Effector memory CD8-positive, alpha-beta T cell (primary cell): ENCODE data around the gene SLC5A2.
"Not testable (repeated sequence)": the region's sequence is repeated elsewhere in the genome, so short reads cannot be mapped to it uniquely, and the experiment has no call there.

Experiments used
- ATAC-seq: fragments of 150-1000 bp; cut with Tn5 transposase; replicated peaks from 2 replicates; pipeline ENCODE4 v1.10.0; 2021; ENCODE audit warnings: mild to moderate bottlenecking, moderate library complexity
- DNase-seq, 3 experiments: peaks; one replicate each; pipeline ENCODE4 v3.0.0; 2021
- H3K27ac Mint-ChIP-seq, 2 donors: one replicate each; pipeline ENCODE4 v1.8.0; 2022; ENCODE audit warnings: mild to moderate bottlenecking in 2 of 2, mixed read lengths in 2 of 2, moderate library complexity in 2 of 2
- H3K27me3 Mint-ChIP-seq, 2 donors: one replicate each; pipeline ENCODE4 v1.8.0; 2022; ENCODE audit warnings: mixed read lengths in 2 of 2
- H3K36me3 Mint-ChIP-seq: one replicate; pipeline ENCODE4 v1.8.0; 2022; ENCODE audit warnings: mild to moderate bottlenecking, moderate library complexity, mixed read lengths; ENCODE audit not compliant: insufficient read depth
- H3K4me1 Mint-ChIP-seq, 2 donors: one replicate each; pipeline ENCODE4 v1.8.0; 2022; ENCODE audit warnings: low read depth in 2 of 2, mixed read lengths in 2 of 2
- H3K4me3 Mint-ChIP-seq, 2 donors: one replicate each; pipeline ENCODE4 v1.8.0; 2022; ENCODE audit warnings: mild to moderate bottlenecking in 2 of 2, mixed read lengths in 2 of 2, moderate library complexity in 2 of 2
- H3K9me3 Mint-ChIP-seq, 2 donors: one replicate each; pipeline ENCODE4 v1.8.0; 2022; ENCODE audit warnings: mixed read lengths in 2 of 2

SLC5A2 gene

GRCh38 chr16:31474773-31475738 is 7.9 kb upstream of the SLC5A2 start:
- DNase-seq (no peak), ATAC-seq (no peak)
- Mint-ChIP-seq H3K4me3 (peak overlapping the region in 1 of 2 donors; percentile 87), H3K36me3 (peaks cover 11% of the 10 kb centered on the region), H3K27ac (peak overlapping the region in 1 of 2 donors; percentile 51), H3K9me3 (no peaks in the 10 kb centered on the region), H3K4me1 (peaks cover 18 to 23% of the 10 kb centered on the region in 2 donors), H3K27me3 (peaks cover 22 to 29% of the 10 kb centered on the region in 2 donors)

- no peak for DNase-seq
- peak overlapping the region; percentile 84 to 87 for H3K4me3 Mint-ChIP-seq
- H3K4me1 Mint-ChIP-seq, result peaks cover 18 to 23% of the 10 kb centered on the region in 2 donors
- H3K9me3 Mint-ChIP-seq, result no peaks in the 10 kb centered on the region
- peaks cover 11% of the 10 kb centered on the region for H3K36me3 Mint-ChIP-seq
- H3K27ac Mint-ChIP-seq, result peak overlapping the region; percentile 66 to 81
- ATAC-seq, result peak; percentile 38
- H3K27me3 Mint-ChIP-seq, result peaks cover 22 to 26% of the 10 kb centered on the region in 2 donors
Measured at GRCh38 chr16:31475946-31476302, 7.0 kb upstream of the SLC5A2 start.

- peaks cover 11% of the 10 kb centered on the region for H3K36me3 Mint-ChIP-seq
- H3K4me3 Mint-ChIP-seq, result peak overlapping the region; percentile 84 to 87
- ATAC-seq (peak; percentile 84), DNase-seq (peak; percentile 58 to 73 (median 67))
- H3K27ac Mint-ChIP-seq, result peak overlapping the region; percentile 66 to 81
- no peaks in the 10 kb centered on the region for H3K9me3 Mint-ChIP-seq
- H3K27me3 Mint-ChIP-seq, result peaks cover 16 to 20% of the 10 kb centered on the region in 2 donors
- peaks cover 18 to 23% of the 10 kb centered on the region in 2 donors for H3K4me1 Mint-ChIP-seq
Measured at GRCh38 chr16:31476303-31477219, 6.4 kb upstream of the SLC5A2 start.

GRCh38 chr16:31477220-31478216 is 5.4 kb upstream of the SLC5A2 start:
- Mint-ChIP-seq H3K4me3 (peak overlapping the region; percentile 84 to 87), H3K27ac (peak overlapping the region in 1 of 2 donors; percentile 54), H3K9me3 (no peaks in the 10 kb centered on the region), H3K27me3 (peaks cover 12% of the 10 kb centered on the region in 2 donors), H3K36me3 (peaks cover 11% of the 10 kb centered on the region), H3K4me1 (peaks cover 16 to 22% of the 10 kb centered on the region in 2 donors)
- DNase-seq (peak in 1 of 3 experiments; percentile 18), ATAC-seq (peak; percentile 28)

- no peak for ATAC-seq
- H3K9me3 Mint-ChIP-seq, result no peaks in the 10 kb centered on the region
- no peak overlapping the region for H3K4me3 Mint-ChIP-seq
- H3K4me1 Mint-ChIP-seq, result peaks cover 15 to 19% of the 10 kb centered on the region in 2 donors
- DNase-seq, result no peak
- peaks cover 11% of the 10 kb centered on the region for H3K36me3 Mint-ChIP-seq
- H3K27me3 Mint-ChIP-seq, result no peaks in the 10 kb centered on the region
- no peak overlapping the region for H3K27ac Mint-ChIP-seq
Measured at GRCh38 chr16:31478956-31479355, 4.0 kb upstream of the SLC5A2 start.

- Mint-ChIP-seq H3K4me3 (no peak overlapping the region), H3K4me1 (peaks cover 15 to 19% of the 10 kb centered on the region in 2 donors), H3K27ac (no peak overlapping the region)
Measured at GRCh38 chr16:31479751-31480150, 3.2 kb upstream of the SLC5A2 start.

GRCh38 chr16:31480851-31481536 is 1.9 kb upstream of the SLC5A2 start:
- H3K27me3 Mint-ChIP-seq, result no peaks in the 10 kb centered on the region
- H3K4me1 Mint-ChIP-seq, result peaks cover 14 to 18% of the 10 kb centered on the region in 2 donors
- peaks cover 11% of the 10 kb centered on the region for H3K36me3 Mint-ChIP-seq
- DNase-seq (no peak), ATAC-seq (no peak)
- no peak overlapping the region for H3K4me3 Mint-ChIP-seq
- H3K27ac Mint-ChIP-seq, result no peak overlapping the region
- no peaks in the 10 kb centered on the region for H3K9me3 Mint-ChIP-seq

More at GRCh38 chr16:31479751-31480150, 3.2 kb upstream of the SLC5A2 start:
- no peaks in the 10 kb centered on the region for H3K9me3 Mint-ChIP-seq
- ATAC-seq (no peak), DNase-seq (no peak)
- H3K27me3 Mint-ChIP-seq, result no peaks in the 10 kb centered on the region
- peaks cover 11% of the 10 kb centered on the region for H3K36me3 Mint-ChIP-seq

GRCh38 chr16:31484048-31484447 is 1.1 kb downstream of the SLC5A2 start:
- not testable (repeated sequence) for ATAC-seq, H3K4me1 Mint-ChIP-seq, H3K4me3 Mint-ChIP-seq, H3K9me3 Mint-ChIP-seq, DNase-seq, H3K36me3 Mint-ChIP-seq, H3K27me3 Mint-ChIP-seq
- H3K27ac Mint-ChIP-seq, result peak overlapping the region in 1 of 2 donors; percentile 41

- peaks cover 4 to 8% of the 10 kb centered on the region in 2 donors for H3K4me1 Mint-ChIP-seq
- no peak for DNase-seq
- H3K36me3 Mint-ChIP-seq, result peaks cover 10% of the 10 kb centered on the region
- H3K4me3 Mint-ChIP-seq, result no peak overlapping the region
- H3K9me3 Mint-ChIP-seq, result no peaks in the 10 kb centered on the region
- no peak for ATAC-seq
- H3K27ac Mint-ChIP-seq, result peak overlapping the region in 1 of 2 donors; percentile 41
- H3K27me3 Mint-ChIP-seq, result no peaks in the 10 kb centered on the region
Measured at GRCh38 chr16:31484491-31485171, 1.7 kb downstream of the SLC5A2 start.

- Mint-ChIP-seq H3K4me1 (peaks cover 4 to 8% of the 10 kb centered on the region in 2 donors), H3K27ac (peak overlapping the region in 1 of 2 donors; percentile 51), H3K9me3 (no peaks in the 10 kb centered on the region), H3K36me3 (peaks cover 10% of the 10 kb centered on the region), H3K27me3 (no peaks in the 10 kb centered on the region), H3K4me3 (peak overlapping the region; percentile 91 to 92)
- ATAC-seq (no peak), DNase-seq (no peak)
Measured at GRCh38 chr16:31485571-31485970, 2.6 kb downstream of the SLC5A2 start.

- ATAC-seq (no peak), DNase-seq (no peak)
- Mint-ChIP-seq H3K27ac (peak overlapping the region in 1 of 2 donors; percentile 51), H3K9me3 (no peaks in the 10 kb centered on the region), H3K36me3 (peaks cover 12% of the 10 kb centered on the region), H3K4me1 (peaks cover 4 to 8% of the 10 kb centered on the region in 2 donors), H3K27me3 (no peaks in the 10 kb centered on the region), H3K4me3 (peak overlapping the region; percentile 91 to 92)
Measured at GRCh38 chr16:31486045-31486444, 3.1 kb downstream of the SLC5A2 start.
